ENCODE measurements around the gene POLD2.

The POLD2 gene

DNA sequence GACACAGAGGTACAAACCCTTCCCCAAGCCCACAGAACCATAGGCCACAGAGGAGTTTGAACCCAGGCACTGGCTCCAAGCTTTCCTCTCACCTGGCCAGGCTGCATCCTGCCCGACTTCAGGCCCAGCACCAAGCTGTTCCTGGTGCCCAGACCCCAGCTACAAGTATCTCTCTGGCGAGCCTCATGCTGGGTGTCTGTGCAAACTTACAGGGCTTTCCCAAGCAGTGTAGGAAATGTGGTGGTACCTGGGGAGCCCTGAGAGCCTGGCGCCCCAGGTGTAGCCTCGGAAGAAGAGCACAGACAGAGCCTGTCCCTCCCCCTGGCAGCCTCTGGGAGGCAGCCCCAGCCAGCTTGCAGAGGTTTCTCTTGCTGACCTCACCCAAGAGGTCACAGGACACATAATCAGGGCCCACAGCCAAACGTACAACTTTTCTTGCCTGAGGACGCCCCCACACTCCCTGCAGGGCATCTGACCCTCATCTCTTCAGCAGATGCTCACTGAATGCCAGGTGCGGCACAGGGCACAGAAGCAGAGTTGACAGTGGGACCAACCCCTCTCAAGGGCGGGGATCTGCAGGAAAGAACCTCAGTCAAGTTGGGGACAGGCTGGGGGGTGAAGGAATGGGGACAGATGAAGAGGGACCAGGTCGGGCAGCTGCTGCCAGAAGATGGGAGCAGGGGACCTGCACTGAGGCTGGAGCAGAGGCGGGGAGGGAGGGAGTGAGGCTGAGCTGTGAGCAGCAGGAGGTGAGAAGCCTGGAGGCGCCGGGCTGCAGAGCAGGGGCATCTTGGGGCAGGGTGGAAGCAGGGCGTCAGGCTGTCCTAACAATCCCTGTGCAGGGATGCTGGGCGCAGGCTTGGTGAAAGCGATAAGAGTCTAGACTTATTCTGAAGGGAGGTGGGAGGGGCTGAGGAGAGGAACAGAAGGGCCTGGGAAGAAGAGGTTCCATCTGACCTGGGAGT, 34.0 kb upstream of the POLD2 start:
- DNase-seq (ENCODE audit: low spot score), result no peak
- TF ChIP-seq, protein P1, sequence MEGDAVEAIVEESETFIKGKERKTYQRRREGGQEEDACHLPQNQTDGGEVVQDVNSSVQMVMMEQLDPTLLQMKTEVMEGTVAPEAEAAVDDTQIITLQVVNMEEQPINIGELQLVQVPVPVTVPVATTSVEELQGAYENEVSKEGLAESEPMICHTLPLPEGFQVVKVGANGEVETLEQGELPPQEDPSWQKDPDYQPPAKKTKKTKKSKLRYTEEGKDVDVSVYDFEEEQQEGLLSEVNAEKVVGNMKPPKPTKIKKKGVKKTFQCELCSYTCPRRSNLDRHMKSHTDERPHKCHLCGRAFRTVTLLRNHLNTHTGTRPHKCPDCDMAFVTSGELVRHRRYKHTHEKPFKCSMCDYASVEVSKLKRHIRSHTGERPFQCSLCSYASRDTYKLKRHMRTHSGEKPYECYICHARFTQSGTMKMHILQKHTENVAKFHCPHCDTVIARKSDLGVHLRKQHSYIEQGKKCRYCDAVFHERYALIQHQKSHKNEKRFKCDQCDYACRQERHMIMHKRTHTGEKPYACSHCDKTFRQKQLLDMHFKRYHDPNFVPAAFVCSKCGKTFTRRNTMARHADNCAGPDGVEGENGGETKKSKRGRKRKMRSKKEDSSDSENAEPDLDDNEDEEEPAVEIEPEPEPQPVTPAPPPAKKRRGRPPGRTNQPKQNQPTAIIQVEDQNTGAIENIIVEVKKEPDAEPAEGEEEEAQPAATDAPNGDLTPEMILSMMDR (IDR thresholded peaks at IDR 0.05; ENCODE audit: extremely low read depth, insufficient read depth, missing control alignments), result no peak
- in situ Hi-C loops (cut with MboI; ENCODE audit: low pct_unique_long_range_greater_than_20kb, low sequenced_read_pairs, unreplicated experiment), result no loop called here

DNA sequence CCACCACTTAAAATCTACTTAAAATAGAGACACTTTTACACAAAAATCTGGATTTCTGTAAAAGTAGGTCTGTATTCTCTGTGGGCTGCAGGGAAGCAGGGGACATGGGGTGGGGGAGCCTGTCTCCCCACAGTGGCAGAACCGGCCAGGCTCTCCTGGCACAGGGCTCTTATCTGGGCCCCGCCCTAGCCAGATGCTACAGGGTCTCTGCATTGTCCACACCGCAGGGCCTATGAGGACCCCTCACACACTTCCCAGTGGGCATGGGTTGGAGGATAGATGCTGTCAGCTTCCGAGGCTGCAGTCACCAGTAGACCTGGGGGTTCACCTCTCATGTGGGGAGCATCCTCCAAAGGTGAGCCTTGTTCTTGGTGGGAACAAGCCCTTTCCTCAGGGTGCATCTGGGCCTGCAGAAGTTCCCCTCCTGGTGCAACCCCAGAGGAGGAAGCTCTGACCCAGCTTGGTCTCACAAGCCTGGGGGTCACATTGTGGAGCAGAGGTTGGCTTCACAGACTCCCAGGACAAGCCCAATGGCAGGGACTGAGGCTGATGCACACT, 33.2 kb upstream of the POLD2 start:
- TF ChIP-seq, protein P1 (IDR thresholded peaks at IDR 0.05; ENCODE audit: extremely low read depth, insufficient read depth, missing control alignments), result no peak
- in situ Hi-C loops (cut with MboI; ENCODE audit: low pct_unique_long_range_greater_than_20kb, low sequenced_read_pairs, unreplicated experiment), result no loop called here
- no peak for DNase-seq (ENCODE audit: low spot score)

DNA sequence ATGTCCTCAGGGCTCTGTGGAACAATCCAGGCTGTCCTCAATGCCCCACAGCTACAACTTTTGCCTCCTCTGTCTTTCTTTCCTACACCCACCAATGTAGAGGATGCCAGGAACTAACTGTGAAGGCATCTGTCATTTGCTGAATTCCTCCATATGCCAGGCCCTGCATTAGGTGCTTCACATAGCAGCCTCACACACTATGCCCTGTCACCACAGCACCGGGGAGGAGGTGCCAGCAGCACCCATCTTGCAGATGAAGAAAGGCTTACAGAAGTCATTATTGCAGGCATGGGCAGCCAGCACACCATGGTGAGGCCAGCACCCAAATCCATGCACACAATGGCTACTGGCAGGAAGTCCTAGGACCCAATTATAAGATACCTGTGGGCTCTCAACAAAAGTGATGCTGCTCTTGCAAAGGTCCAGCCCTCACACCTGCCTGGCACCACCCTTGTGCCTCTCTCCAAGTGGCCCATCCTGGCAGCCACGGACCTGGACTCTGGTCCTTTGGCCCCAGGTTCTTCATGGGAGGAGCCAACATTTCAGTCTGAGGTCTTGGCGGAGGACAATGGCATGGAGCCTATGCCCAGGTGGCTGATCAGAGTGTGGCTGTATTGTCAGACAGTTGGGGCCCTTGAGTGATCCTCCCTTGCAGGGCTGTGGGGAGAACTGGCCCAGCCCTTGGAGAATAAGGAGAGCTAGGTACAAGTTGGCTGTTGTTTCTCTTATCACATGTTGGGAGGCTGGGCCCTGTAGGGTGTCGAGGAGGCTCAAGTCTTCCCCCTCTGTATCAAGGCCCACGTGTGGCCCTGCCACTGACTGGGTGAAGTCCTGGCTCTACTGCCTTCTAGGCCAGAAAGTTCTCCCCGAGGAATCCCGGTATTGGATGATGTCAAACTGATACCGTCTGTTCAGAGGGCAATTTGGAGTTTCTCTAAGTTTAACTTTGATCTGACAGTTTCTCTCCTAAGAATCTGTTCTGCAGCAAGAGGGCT, 32.1 kb upstream of the POLD2 start:
- in situ Hi-C loops (cut with MboI; ENCODE audit: low pct_unique_long_range_greater_than_20kb, low sequenced_read_pairs, unreplicated experiment), result no loop called here
- TF ChIP-seq, protein P1 (IDR thresholded peaks at IDR 0.05; ENCODE audit: extremely low read depth, insufficient read depth, missing control alignments), result no peak

DNA sequence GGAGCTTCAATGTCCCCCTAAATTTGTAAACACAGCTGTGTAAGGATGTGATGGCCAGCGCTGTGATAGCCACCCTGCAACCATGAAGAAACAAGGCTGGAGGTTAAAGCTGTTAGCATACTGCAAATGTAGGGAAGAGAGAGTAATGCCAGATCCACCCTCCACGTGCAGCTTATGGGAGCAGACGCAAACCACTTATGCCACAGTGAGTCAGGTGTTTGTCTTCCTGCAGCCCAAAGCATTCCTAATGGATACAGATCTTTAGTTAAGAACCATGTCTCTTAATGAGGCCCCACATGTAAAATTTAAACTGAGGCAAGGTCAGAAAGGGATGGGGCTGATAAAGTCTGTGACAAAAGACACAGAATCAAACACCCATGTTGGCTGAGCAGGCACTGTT, 31.4 kb upstream of the POLD2 start:
- TF ChIP-seq, protein P1 (IDR thresholded peaks at IDR 0.05; ENCODE audit: extremely low read depth, insufficient read depth, missing control alignments), result no peak
- in situ Hi-C loops (cut with MboI; ENCODE audit: low pct_unique_long_range_greater_than_20kb, low sequenced_read_pairs, unreplicated experiment), result no loop called here
- no peak for DNase-seq (ENCODE audit: low spot score)

More for the DNA sequence above, 32.1 kb upstream of the POLD2 start:
- no peak for DNase-seq (ENCODE audit: low spot score)

DNA sequence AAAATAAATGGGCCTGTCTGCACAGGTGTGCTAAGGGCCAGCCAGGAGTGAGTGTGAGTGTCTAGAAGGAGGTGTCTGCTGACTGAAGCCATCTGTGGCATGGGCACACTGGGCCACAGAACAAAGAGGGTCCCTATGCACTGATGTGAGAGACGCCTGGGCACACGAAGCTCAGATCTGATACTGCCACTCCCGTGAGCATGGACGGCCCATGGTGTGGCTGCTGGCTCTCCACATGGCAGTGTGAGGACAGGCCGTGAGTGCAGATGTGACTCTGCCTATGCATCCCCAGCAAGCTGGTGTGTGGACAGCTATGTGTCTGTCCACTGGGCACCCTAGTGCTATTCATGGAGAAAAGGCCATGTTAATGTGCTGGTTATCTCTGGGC, 30.6 kb upstream of the POLD2 start:
- in situ Hi-C loops (cut with MboI; ENCODE audit: low pct_unique_long_range_greater_than_20kb, low sequenced_read_pairs, unreplicated experiment), result no loop called here
- no peak for DNase-seq (ENCODE audit: low spot score)
- TF ChIP-seq, protein P1 (IDR thresholded peaks at IDR 0.05; ENCODE audit: extremely low read depth, insufficient read depth, missing control alignments), result no peak
